NCI-H2227 (cell line): ENCODE results near the gene ABR.
"Not testable (repeated sequence)": the region's sequence is repeated elsewhere in the genome, so short reads cannot be mapped to it uniquely, and the experiment has no call there.

ENCODE experiments used
- DNase-seq: peaks from one replicate; lab custom pipeline; 2025; ENCODE audit not compliant: unreplicated experiment; lab: John Stamatoyannopoulos, UW

ABR gene

DNA sequence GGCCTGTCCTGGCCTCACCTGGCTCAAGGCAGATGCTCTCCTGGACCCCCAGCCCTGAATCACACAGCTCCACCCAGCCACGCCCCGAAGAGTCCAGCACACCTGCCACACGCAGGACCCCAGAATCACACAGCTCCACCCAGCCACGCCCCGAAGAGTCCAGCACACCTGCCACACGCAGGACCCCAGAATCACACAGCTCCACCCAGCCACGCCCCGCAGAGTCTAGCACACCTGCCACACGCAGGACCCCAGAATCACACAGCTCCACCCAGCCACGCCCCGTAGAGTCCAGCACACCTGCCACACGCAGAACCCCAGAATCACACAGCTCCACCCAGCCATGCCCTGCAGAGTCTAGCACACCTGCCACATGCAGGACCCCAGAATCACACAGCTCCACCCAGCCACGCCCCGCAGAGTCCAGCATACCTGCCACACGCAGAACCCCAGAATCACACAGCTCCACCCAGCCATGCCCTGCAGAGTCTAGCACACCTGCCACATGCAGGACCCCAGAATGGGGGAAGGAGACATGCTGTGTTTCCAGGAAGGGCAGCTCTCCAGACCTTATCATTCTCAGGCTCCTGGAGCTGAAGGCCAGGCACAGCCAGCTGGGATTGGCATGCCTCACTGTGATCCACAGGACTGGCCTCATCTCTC lies 105.7 kb downstream of the ABR start:
- DNase-seq: not testable (repeated sequence)

DNA sequence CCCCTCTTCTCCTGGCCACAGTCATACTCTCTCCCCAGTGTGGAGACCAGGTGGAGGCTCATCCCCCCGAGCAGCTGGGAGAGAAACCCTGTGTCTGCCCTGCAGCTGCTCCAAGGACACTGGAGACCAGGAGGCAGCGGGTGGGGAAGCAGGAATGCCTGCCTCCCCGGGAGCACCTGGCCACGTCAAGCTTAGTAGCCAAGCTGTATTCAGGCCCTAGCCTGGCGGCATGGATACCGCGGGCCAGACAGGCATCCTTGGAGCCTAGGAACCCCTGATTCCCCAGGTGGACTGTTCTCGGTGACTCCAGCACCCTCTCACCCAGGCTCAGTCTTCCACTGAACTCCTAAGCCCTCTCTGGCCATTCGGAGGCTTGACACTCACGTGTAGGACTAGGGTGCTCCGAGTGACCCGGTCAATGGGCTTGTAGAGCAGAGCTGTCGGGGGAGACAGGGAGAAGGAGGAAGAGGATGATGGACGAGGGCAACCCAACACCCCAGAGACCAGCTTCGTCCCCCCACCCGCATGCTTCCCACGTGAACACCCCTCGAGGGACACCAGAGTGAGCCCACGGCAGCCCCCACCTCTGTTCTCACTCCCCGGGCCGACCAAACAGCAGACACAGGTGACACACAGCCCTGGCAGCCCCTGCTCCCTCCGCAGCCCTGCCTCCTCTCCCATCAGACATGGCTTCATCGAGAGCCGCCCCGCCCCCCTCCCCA lies 106.4 kb downstream of the ABR start:
- no peak for DNase-seq

DNA sequence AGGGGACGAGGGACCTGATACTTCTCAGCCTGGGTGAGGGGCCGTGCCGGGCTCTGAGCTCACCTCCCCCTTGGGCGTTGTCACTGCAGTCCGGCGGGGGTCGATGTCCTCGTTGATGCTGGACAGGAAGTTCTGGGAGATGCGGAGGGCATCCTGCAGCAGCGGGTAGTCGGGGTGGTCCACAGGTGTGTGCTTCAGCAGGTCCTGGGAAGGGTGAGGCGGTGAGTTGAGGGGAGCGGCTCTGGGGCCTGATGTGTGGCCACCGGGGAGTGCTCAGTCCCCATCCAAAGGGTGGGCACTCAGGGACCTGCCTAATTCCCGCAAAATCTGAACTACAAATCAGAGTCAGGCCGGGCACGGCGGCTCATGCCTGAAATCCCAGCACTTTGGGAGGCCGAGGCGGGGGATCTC lies 107.2 kb downstream of the ABR start:
- DNase-seq: no peak

DNA sequence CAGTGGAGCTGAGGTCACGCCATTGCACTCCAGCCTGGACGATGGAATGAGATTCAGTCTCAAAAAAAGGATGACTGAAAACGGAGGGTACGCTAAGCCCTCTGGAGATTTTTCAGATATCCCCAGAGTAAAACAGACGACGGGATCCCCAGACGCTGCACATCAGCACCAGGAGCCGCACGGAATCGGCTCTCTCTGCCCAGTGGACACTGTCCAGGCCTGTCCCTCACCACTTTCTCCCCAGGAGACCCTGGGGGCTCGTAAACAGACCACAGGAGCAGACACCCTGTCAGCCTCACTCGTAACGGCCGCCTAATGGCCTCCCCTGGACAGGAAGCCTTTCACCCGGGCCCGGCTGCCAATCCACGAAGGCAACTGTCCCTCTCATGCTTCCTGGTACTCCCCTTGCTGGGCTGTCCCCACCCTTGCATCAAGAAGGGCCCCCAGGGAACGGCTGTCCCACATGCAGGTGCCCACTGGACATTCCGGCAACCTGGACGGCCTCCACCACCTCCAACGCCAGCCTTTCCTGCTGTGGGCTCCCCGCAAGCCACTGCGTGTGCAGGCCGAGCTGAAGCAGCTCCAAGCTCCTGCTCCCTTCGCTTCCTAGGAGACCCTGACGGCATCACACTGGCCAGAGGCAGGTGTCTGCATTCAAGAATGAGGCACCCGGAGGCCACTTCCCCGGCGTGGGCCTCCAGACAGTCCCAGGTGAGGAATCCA lies 108.5 kb downstream of the ABR start:
- DNase-seq: no peak

DNA sequence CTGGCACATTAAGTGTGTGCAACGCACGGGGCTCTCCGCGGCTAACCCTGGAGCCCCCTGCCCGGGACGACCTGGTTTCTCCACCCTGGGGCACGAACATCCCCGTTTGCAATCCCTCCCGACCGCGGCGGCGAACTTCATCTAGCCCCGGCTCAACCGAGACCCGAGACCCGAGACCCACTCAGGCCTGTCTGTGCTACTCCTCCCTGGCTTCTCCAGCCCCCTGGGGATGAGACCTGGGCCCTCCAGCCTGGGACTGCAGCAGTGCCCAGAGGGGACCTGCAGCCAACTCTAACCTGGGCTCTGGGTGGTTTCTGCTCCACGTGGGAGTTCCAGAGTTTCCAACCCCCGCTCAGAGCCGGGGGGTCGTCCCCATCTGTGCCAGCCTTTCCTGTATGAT lies 109.4 kb downstream of the ABR start:
- DNase-seq: no peak

DNA sequence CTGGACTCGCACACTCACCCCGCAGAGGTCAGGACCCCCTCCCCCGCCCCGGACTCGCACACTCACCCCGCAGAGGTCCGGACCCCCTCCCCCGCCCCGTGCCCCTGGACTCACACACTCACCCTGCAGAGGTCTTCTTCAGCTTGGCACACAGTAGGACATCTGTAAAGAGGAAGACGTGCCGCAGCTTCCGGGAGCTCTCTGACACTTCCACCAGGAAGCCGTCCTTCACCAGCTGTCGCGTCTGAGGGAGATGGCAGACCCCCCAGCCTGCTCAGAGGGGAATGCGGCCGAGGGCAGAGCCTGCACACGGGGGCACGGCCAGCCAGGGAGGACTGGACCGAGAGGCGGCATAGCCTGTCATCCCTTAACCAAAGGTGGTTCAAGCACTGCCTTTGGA lies 109.9 kb downstream of the ABR start:
- DNase-seq: no peak

DNA sequence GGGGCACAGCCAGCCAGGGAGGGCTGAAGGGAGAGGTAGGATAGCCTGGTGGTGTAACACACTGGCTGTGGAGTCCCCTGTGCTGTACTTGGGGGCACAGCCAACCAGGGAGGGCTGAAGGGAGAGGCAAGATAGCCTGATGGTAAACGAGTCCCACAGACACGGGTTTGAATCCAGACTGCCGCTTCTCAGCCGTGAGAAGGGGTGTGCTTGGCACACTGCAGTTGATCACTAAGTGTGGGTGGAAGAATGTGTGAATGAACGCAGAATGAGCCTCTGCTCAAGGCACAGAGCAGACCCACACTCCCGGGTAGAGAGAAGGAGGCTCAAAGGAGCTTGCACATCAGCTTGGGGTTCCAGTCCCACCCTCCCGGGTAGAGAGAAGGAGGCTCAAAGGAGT lies 111.4 kb downstream of the ABR start:
- DNase-seq: no peak

DNA sequence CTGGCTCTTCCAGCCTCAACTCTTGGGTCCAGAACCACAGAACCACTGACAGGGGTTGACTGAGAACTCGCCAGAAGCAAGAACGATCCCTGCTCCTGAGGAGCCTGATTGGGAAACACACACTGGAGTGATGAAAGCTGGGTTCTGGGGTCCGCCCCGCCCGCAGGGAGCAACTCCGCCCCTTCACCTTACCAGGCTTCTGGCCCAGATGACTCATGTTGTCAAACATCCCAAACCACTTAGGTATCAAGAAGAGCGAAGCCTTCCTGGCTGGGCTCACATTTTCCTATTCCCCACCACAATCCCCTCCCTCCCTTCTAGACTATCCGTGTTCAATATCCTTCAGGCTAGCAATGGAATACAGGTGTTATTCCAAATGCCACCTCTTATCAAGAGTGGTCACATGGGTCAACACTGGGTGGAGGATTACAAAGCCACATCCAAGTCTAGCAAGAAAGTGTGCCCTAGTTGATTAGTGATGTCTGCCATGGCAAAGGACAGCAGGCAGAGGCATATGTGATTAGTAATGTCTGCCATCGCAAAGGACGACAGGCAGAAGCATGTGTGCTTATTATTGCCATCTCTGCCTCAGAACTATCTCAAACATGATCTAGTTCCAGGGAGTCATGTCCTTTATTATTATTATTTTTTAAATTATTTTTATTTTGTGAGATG lies 112.4 kb downstream of the ABR start:
- no peak for DNase-seq

DNA sequence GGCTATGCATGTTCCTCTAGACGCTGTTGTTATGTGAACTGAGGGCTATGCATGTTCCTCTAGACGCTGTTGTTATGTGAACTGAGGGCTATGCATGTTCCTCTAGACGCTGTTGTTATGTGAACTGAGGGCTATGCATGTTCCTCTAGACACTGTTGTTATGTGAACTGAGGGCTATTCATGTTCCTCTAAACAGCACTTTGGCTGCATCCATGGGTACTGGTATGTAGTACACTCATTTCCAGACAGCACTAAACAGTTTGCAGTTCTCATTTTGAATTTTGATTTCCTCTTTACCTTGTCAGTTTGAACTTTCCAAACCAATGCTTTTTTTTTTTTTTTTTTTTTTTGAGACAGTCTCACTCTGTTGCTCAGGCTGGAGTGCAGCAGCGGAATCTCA lies 114.4 kb downstream of the ABR start:
- DNase-seq: not testable (repeated sequence)

DNA sequence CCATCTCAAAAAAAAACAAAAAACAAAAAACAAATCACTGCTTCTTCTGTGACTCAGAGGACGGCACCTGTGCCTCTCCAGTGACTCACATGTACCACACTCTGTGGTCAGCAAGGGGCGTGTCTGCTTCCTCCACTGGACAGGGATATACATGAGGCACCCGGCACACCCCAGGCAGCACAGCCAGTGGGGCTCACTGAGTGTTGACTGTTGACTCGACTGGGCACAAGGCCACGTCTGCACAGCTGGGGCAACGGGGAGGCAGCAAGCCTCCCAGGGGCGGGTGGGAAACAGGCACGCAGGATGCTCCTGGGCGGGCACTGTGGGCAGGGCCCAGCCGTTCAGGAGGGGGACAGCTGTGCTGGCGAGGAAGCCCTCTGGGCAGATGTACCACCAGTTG lies 118.8 kb downstream of the ABR start:
- no peak for DNase-seq

DNA sequence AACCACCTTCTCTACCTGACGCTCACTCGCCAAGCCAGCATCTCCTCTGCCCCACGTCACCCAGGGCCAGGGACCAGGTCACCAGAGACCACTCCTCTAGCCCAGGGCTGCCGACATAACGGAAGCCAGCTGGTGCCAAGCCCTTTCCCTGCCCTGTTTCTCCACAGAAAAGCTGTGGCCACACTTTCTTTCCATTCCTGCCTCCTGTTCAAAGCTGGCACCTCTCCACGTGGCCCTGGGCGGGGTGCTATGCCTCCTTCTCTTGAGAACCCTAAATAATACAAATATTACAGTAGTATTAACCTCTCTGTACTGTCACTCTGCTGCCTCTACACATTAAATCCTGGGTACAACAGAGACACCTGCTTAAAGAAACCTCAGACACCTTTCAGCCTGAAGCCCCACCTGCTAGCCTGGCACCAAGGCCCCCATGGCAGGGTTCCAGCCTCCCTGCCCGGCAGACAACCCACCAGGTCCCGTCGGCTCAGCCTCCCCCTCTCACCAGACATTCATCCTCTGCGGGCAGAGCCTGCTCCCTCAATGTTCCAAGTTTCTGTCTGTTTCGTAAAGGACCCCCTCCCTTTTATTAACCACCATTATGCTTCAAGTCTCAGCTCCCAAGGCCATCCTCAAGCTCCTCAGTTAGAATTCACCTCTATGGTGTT lies 120.5 kb downstream of the ABR start:
- DNase-seq: no peak

DNA sequence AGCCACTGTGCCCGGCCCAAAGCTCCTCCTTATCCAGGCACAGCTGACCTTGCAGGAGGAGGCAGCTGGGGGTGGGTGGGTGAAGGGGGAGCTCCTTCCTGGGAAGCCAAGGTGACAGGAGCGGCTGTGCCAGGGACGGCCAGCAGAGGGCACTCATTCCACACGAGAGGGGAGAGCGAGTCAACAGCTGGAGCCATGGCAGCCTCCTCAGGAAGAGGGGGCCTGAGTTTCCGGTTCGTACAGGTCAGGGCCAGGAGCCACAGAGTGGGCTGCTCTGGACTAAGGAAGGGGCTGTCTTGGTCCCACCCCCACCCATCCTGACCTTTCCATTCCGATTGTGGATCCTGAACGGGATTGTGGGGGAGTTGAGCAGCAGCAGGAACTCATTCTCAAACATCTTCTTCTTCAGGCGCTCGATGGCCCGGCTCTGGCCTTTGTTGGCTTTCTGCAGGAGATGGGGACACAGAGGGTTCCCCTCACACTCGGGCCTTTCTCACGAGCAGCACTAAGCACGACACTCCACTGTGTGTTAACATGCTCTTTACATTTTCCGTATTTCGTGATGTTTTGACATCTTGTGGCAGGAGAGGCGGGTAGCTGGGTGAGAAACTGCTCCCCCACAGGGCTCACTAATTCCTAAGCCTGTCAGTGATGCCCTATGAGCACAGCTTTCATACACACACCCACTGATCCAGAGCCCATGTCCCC lies 121.2 kb downstream of the ABR start:
- peak; percentile 30 for DNase-seq

DNA sequence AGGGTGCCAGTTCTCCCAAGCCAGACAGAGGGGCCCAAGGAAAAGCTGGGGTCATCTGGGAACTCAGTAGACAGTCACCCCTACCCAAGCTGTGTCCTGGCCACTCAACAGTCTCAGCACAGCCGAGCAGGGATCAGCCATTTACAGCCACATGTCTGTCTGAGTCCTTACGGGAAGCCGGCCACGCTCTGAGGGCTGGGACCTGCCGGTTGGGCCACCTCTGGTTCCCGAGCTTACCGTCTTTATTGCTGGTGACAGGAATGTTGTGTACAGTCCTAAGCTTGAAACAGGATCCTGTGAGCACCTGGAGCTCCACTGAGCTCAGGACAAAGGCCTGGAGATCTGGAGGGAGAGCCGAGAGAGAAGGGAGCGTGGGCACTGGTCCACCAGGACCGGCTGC lies 123.0 kb downstream of the ABR start:
- no peak for DNase-seq

DNA sequence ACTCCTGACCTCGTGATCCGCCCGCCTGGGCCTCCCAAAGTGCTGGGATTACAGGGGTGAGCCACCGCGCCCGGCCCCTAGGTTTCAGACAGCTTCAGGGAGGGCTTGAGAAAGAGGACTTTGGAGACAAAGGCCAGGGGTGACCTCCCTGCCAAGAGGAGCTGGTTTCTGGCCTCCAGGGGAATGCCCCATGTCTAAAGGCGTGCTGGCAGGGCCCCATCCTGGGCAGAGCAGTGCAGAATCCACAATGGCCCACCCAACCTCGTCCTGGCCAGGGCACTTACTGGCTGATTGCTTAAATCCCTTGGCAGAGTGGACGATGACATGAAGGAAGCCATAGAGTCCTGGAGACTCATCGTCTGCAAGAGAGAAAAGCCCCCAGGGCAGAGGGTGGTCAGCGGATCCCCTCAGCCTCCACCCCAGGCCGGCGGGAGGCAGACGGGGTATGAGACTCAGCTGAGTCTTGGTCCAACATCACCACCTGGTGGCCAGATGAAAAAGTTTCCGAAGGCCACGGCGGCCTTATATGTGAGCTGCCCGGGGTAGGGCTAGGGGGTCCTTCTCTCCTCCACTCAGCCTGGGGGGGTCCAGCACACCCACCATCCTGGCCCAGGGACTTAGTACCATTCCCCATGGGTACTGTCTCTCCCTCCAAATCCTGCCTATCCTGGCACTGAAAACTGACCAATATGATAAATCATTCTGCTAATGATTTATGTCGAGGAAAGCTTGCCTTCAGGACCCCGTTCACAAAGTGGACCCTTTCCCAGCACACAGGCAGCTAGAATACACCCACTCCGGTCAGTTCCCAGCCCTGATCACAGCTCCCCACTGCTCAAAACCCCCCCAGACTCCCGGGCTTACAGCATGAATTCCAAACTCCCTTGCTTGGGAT lies 123.8 kb downstream of the ABR start:
- DNase-seq: peak; percentile 52

DNA sequence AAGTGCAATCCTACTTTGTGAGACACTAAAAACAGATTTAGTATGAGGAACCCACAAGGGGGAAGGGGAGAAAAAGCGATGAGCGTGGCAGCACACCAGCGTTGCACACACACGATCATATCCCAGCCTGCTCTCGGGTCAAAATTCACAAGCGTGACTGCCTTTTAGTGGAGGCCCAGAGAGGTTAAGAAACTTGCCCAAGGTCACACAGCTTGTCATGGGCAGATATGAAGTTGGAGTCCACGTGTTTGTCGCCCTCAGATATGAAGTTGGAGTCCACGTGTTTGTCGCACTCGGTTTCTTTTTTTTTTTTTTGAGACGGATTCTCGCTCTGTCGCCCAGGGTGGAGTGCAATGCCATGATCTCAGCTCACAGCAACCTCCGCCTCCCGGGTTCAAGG lies 124.5 kb downstream of the ABR start:
- DNase-seq: no peak

DNA sequence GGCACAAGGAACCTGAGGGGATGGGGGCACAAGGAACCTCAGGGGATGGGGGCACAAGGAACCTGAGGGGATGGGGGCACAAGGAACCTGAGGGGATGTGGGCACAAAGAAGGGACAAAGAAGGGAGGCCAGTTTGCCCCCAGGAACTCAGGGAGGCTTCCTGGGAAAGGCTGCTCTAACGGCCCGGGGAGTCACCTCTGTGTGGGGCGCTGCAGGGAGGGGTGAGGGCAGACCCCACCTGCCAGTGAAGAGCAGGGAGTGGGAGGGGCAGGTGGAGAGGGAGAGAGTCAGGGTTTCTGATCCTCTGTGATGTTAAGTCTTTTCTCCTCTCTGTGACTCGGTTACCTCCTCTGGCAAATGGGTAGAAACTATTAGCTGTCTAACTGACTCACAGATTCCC lies 125.1 kb downstream of the ABR start:
- no peak for DNase-seq

DNA sequence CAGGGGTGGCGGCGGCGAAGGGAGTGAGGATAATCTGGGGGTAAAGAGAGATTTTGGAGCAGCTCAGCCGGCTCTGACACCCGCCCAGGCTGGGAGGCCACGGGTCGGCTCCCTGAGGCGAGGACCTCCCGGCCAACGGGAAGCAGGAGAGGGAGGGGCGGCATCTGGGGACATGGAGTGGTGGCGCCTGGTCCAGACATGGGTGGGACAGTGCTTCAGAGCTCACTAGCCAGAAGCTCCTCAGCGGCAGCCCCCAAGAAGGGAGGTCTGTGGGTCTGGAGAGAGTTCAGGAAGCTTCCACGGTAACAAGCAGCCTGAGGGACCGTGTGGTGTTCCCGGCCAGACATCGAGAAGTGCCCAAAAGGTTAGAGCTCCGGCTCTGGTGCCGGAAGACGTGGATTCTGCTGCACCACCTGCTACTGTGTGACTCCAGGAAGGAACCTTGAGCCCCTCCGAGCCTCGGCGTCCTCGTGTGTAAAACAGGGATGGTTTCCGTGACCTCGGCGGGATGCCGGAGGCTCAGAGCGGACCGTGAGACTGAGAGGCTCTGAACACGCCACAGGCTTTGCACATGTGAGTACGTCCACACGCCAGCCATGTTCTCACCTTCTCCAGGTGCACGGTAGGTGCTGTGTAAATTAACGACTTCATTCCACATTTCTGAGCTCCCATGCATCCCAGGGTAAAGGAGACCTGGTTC lies 126.0 kb downstream of the ABR start:
- DNase-seq: no peak

DNA sequence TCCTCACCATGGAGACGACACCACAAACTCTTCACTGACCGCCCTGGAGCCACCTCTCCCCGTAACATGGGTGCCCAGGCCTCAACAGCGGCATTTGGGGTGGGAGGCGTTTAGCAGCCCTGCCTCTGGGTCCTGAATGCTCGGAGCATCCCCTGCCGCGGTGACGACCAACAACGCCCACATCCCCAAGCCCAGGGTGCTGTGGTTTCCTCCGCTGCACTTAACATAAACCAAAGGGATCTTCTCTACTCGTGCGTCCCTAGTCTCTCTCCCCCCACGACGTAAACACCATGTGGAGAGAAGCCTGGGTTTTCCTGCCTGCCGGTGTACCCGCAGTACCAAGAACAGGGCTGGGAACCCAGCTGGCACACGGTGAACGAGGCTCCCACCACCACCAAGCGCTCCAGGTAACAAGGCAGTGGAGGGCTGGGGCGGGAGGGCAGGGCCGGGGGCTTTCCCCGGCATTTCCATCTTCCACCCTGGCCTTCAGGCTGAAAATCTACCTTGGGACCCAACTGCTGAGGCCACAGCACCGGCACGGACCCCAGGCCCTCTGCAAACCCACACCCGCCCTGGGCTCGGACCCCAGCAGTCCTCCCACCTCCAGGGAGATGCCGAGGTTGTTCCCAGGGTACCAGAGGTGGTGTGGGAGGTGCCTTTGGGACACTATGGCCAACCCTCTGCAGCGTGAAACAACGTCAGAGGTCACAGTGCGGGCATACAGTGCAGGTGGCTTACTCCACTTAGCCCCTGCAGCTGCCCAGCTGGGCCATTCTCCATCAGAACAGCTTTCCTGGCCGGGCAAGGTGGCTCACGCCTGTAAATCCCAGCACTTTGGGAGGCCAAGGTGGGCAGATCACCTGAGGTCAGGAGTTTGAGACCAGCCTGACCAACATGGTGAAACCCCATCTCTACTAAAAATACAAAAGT lies 128.5 kb downstream of the ABR start:
- DNase-seq: no peak
